DOHH2 (cell line): ENCODE data around the gene MRPS26.
A peak's percentile ranks its signal among the peaks of the same experiment; 100 is the strongest.

Experiments
- H3F3A ChIP-seq: fragments of 200-600 bp; sonication (generic), shearing (Covaris generic); 2 replicates; pipeline ENCODE4 v1.6.0; 2016; ENCODE audit warnings: antibody characterized with exemption, mild to moderate bottlenecking; ENCODE audit not compliant: control insufficient read depth, insufficient read depth
- H3K27ac ChIP-seq: fragments of 200-600 bp; sonication (generic); 2 replicates; pipeline ENCODE4 v1.5.1; 2014; ENCODE audit warnings: low read depth, mild to moderate bottlenecking, low read length, moderate library complexity
- H3K27me3 ChIP-seq: fragments of 200-600 bp; sonication (generic); 2 replicates; pipeline ENCODE4 v1.6.1; 2014; ENCODE audit warnings: mild to moderate bottlenecking, low read length, mixed read lengths; ENCODE audit not compliant: control insufficient read depth
- H3K36me3 ChIP-seq: fragments of 200-600 bp; sonication (generic); 2 replicates; pipeline ENCODE4 v1.6.1; 2014; ENCODE audit warnings: mild to moderate bottlenecking, low read length, moderate library complexity, mixed read lengths; ENCODE audit not compliant: control insufficient read depth
- H3K4me1 ChIP-seq: fragments of 200-600 bp; sonication (generic); 2 replicates; pipeline ENCODE4 v1.6.1; 2014; ENCODE audit warnings: mild to moderate bottlenecking, low read length, mixed read lengths; ENCODE audit not compliant: control insufficient read depth
- H3K4me2 ChIP-seq: fragments of 200-600 bp; sonication (generic); 2 replicates; pipeline ENCODE4 v1.6.0; 2014; ENCODE audit warnings: mild to moderate bottlenecking, low read length, moderate library complexity
- H3K4me3 ChIP-seq: fragments of 200-600 bp; sonication (generic); 2 replicates; pipeline ENCODE4 v1.5.1; 2014; ENCODE audit warnings: mild to moderate bottlenecking, low read length, mixed read lengths
- H3K79me2 ChIP-seq: fragments of 200-600 bp; sonication (generic); 2 replicates; pipeline ENCODE4 v1.6.1; 2014; ENCODE audit warnings: mild to moderate bottlenecking, low read length, mixed read lengths; ENCODE audit not compliant: control insufficient read depth
- H3K9me2 ChIP-seq: fragments of 200-600 bp; sonication (generic); replicated peaks from 2 replicates; pipeline ENCODE4 v1.6.1; 2014; ENCODE audit warnings: mild to moderate bottlenecking, low read length, mixed read lengths; ENCODE audit not compliant: control insufficient read depth
- H3K9me3 ChIP-seq: fragments of 200-600 bp; sonication (generic); 2 replicates; pipeline ENCODE4 v1.6.1; 2014; ENCODE audit warnings: antibody characterized with exemption, low read length, mixed read lengths; ENCODE audit not compliant: control insufficient read depth, insufficient read depth
- H4K20me1 ChIP-seq: fragments of 200-600 bp; sonication (generic); 2 replicates; pipeline ENCODE4 v1.6.0; 2014; ENCODE audit warnings: low read depth, mild to moderate bottlenecking, antibody characterized with exemption, low read length, moderate library complexity; ENCODE audit not compliant: control insufficient read depth, insufficient read depth
- EZH2phosphoT487 ChIP-seq: fragments of 200-600 bp; sonication (generic); IDR thresholded peaks from 2 replicates; pipeline ENCODE4 v1.6.1; 2017; ENCODE audit warnings: borderline replicate concordance, mild to moderate bottlenecking, antibody characterized with exemption, low read length, moderate library complexity, mixed read lengths
- TF ChIP-seq, protein P1 (sequence below): fragments of 200-600 bp; sonication (generic); IDR thresholded peaks from one replicate; pipeline ENCODE4 v1.5.1; 2014; ENCODE audit warnings: antibody characterized with exemption, mild to moderate bottlenecking, low read depth, low read length; ENCODE audit not compliant: poor library complexity, severe bottlenecking

The MRPS26 gene

DNA sequence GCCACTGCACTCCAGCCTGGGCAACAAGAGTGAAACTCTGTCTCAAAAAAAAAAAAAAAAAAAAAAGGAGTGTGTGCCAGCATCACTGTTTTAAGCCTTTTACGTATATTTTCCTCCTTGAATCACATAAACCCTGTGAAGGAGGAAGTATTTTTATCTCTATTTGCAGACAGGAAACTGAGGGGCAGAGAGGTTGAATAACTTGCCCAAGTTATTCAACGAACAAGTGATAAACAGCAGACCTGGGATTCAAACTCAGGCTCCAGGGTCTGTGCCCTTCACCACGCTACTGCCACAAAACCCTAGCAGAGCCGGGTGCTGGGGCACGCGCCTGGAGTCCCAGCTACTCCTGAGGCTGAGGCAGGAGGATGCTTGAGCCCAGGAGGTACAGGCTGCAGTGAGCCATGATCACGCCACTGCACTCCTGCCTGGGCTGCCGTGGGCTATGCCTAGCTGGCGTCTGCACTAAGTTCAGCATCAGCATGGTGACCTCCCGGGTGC is 48.1 kb downstream of the MRPS26 start:
- Histone ChIP-seq H4K20me1 (no peaks in the 10 kb centered on the region), H3K79me2 (no peaks in the 10 kb centered on the region), H3K27me3 (peaks cover 34% of the 10 kb centered on the region), H3F3A (0 out of 2 replicates have a peak, but pooled peaks cover 2% of the 10 kb centered on the region), H3K9me2 (no peaks in the 10 kb centered on the region), H3K4me1 (peaks cover 27% of the 10 kb centered on the region), H3K9me3 (no peaks in the 10 kb centered on the region), H3K36me3 (no peaks in the 10 kb centered on the region), H3K4me2 (peak overlapping the region; percentile 46), H3K27ac (no peak overlapping the region), H3K4me3 (no peak overlapping the region)
- TF ChIP-seq, protein P1, sequence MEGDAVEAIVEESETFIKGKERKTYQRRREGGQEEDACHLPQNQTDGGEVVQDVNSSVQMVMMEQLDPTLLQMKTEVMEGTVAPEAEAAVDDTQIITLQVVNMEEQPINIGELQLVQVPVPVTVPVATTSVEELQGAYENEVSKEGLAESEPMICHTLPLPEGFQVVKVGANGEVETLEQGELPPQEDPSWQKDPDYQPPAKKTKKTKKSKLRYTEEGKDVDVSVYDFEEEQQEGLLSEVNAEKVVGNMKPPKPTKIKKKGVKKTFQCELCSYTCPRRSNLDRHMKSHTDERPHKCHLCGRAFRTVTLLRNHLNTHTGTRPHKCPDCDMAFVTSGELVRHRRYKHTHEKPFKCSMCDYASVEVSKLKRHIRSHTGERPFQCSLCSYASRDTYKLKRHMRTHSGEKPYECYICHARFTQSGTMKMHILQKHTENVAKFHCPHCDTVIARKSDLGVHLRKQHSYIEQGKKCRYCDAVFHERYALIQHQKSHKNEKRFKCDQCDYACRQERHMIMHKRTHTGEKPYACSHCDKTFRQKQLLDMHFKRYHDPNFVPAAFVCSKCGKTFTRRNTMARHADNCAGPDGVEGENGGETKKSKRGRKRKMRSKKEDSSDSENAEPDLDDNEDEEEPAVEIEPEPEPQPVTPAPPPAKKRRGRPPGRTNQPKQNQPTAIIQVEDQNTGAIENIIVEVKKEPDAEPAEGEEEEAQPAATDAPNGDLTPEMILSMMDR = no peak
- no peak for TF ChIP-seq EZH2phosphoT487

DNA sequence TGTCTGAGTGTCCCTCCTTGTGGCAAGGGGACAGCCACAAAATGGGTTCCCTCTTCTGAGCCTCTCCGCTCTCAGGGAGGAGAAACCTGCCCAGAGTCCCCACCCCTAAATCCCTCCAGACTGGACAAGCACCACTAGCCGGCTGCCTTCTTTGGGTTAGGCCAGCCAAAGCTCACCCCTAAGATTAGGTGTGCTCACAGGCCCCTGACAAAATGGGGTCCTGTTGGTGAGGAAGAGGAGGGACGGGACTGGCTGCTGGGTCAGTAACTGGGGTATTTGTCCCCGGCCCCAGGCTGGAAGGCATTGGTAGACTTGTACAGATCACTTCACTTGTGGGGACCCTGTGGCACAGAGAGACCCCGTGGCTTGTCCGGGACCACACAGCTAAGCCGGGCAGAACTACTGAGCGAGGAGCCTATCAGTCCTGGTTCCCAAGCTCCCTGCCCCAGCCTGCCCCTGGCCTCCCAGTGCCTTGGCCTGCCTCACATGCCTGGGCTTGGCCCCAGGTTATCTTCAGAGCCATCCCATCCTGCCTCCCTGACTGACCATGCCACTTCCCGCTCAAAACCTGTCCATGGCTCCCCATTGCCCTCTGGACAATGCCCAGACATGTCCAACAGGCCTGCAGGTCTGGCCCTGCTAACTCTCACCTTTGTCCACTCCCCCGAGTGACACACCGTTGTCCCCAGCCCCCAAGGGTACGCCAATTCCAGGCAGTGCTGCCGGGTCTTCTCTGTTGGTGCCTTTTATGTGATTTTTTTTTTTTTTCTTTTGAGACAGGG is 49.2 kb downstream of the MRPS26 start:
- Histone ChIP-seq H3K4me1 (peaks cover 27% of the 10 kb centered on the region), H3K4me3 (no peak overlapping the region), H3K27me3 (peaks cover 34% of the 10 kb centered on the region), H3K27ac (no peak overlapping the region), H3K9me3 (no peaks in the 10 kb centered on the region), H3K79me2 (no peaks in the 10 kb centered on the region), H3K36me3 (no peaks in the 10 kb centered on the region), H3F3A (0 out of 2 replicates have a peak, but pooled peaks cover 2% of the 10 kb centered on the region), H3K9me2 (no peaks in the 10 kb centered on the region), H3K4me2 (no peak overlapping the region), H4K20me1 (no peaks in the 10 kb centered on the region)
- TF ChIP-seq, protein P1 = no peak
- no peak for TF ChIP-seq EZH2phosphoT487
